PC-9 (cell line): ENCODE data around the gene FLT3. TPM values are rescaled to one million over a fixed set of nuclear protein-coding genes. Genes with fewer than 3 reads are reported as not detected.
"Not testable (repeated sequence)": the region's sequence is repeated elsewhere in the genome, so short reads cannot be mapped to it uniquely, and the experiment has no call there.

Experiments
- BruUV-seq: library from RNA; stranded (reverse); fragments of 400-500 nt; replicated peaks from 2 replicates; lab custom pipeline; 2021; lab: Mats Ljungman, UMichigan
- CTCF ChIA-PET: fragments of 300-600 bp; sonication (Branson Sonifier 250); formaldehyde crosslinking; loops from one replicate; lab custom pipeline; 2022; ENCODE audit warnings: antibody characterized with exemption; lab: Charles Lee
- POLR2A ChIA-PET: fragments of 300-600 bp; sonication (Branson Sonifier 250); formaldehyde crosslinking; loops from one replicate; lab custom pipeline; 2022; ENCODE audit warnings: antibody characterized with exemption; ENCODE audit not compliant: unreplicated experiment; lab: Charles Lee
- DNase-seq, 2 experiments: peaks; one replicate each; pipeline versions ENCODE4 v3.0.0 to v3.0.0-alpha.2; 2015 to 2022; ENCODE audit warnings: mixed read lengths in 1 of 2
- H2AFZ ChIP-seq: fragments of 200-600 bp; sonication (generic); 2 replicates; pipeline ENCODE4 v1.8.1; 2017; ENCODE audit warnings: antibody characterized with exemption
- H3F3A ChIP-seq: fragments of 200-600 bp; sonication (generic); 2 replicates; pipeline ENCODE4 v1.8.1; 2017; ENCODE audit warnings: antibody characterized with exemption, mild to moderate bottlenecking, low read depth; ENCODE audit not compliant: insufficient read depth
- H3K27ac ChIP-seq: fragments of 200-600 bp; sonication (generic); 2 replicates; pipeline ENCODE4 v1.6.1; 2016; ENCODE audit warnings: mixed run types
- H3K27me3 ChIP-seq: fragments of 200-600 bp; sonication (generic); 2 replicates; pipeline ENCODE4 v1.6.1; 2016; ENCODE audit warnings: low read depth, mixed run types; ENCODE audit not compliant: insufficient read depth
- H3K36me3 ChIP-seq: fragments of 200-600 bp; sonication (generic); 2 replicates; pipeline ENCODE4 v1.6.1; 2016; ENCODE audit warnings: low read depth, mixed run types
- H3K4me1 ChIP-seq: fragments of 200-600 bp; sonication (generic); replicated peaks from 2 replicates; pipeline ENCODE4 v1.6.1; 2016; ENCODE audit warnings: mixed run types; ENCODE audit not compliant: insufficient read depth
- H3K4me2 ChIP-seq: fragments of 200-600 bp; sonication (generic); 2 replicates; pipeline ENCODE4 v1.6.1; 2017; ENCODE audit warnings: mixed run types
- H3K4me3 ChIP-seq: fragments of 200-600 bp; sonication (generic); 2 replicates; pipeline ENCODE4 v1.6.1; 2016; ENCODE audit warnings: mixed run types
- H3K79me2 ChIP-seq: fragments of 200-600 bp; sonication (generic); 2 replicates; pipeline ENCODE4 v1.6.1; 2017; ENCODE audit warnings: low read depth, mixed run types
- H3K9me2 ChIP-seq: fragments of 200-600 bp; sonication (generic); 2 replicates; pipeline ENCODE4 v1.8.1; 2017; ENCODE audit warnings: mild to moderate bottlenecking; ENCODE audit not compliant: insufficient read depth
- H3K9me3 ChIP-seq: fragments of 200-600 bp; sonication (generic); 2 replicates; pipeline ENCODE4 v1.8.1; 2016; ENCODE audit warnings: low read depth; ENCODE audit not compliant: insufficient read depth
- H4K20me1 ChIP-seq: fragments of 200-600 bp; sonication (generic); 2 replicates; pipeline ENCODE4 v1.8.1; 2017; ENCODE audit not compliant: insufficient read depth
- CTCF ChIP-seq: fragments of 200-600 bp; sonication (generic); conservative IDR thresholded peaks from 2 replicates; pipeline ENCODE4 v1.6.1; 2017; ENCODE audit warnings: mixed run types, antibody characterized with exemption, mild to moderate bottlenecking, moderate library complexity
- EZH2 ChIP-seq: fragments of 200-600 bp; sonication (generic); IDR thresholded peaks from 2 replicates; pipeline ENCODE4 v1.8.0; 2017; ENCODE audit warnings: antibody characterized with exemption, low read depth
- intact Hi-C: fragments of 100-400 bp; cut with micrococcal nuclease; formaldehyde crosslinking; loops from one replicate; pipeline ENCODE4 v1.10.0; 2022; ENCODE audit not compliant: unreplicated experiment
- total RNA-seq: library from RNA; stranded (reverse); gene quantifications from 2 replicates; pipeline ENCODE4 v1.2.3, GENCODE V29; 2021

The FLT3 gene
- total RNA-seq, 1 experiment from 2014 or later, result not detected

- Histone ChIP-seq H3K4me1 (no peaks in the 10 kb centered on the region), H3F3A (no peaks in the 10 kb centered on the region), H3K36me3 (no peaks in the 10 kb centered on the region), H4K20me1 (no peaks in the 10 kb centered on the region), H3K9me2 (no peaks in the 10 kb centered on the region), H3K4me3 (no peak overlapping the region), H3K27me3 (peaks cover 32% of the 10 kb centered on the region), H3K4me2 (no peak overlapping the region), H3K9me3 (no peaks in the 10 kb centered on the region), H3K79me2 (no peaks in the 10 kb centered on the region), H2AFZ (no peak overlapping the region), H3K27ac (no peak overlapping the region)
- ChIA-PET CTCF (no interaction called here), POLR2A (no interaction called here)
- DNase-seq, result no peak
- no TSS peak for BruUV-seq
- no peak for TF ChIP-seq CTCF
- no peak for TF ChIP-seq EZH2
- intact Hi-C loops, result no loop called here
These were observed 63.0 kb downstream of the FLT3 start for GRCh38 chr13:28037399-28037798.

GRCh38 chr13:28035146-28035782 lies 65.1 kb downstream of the FLT3 start:
- H3K9me3 ChIP-seq, result no peaks in the 10 kb centered on the region
- H3K27me3 ChIP-seq, result peaks cover 24% of the 10 kb centered on the region
- DNase-seq, result no peak
- ChIA-PET POLR2A (no interaction called here), CTCF (no interaction called here)
- H3F3A ChIP-seq, result no peaks in the 10 kb centered on the region
- H3K79me2 ChIP-seq, result no peaks in the 10 kb centered on the region
- TF ChIP-seq CTCF (no peak), EZH2 (no peak)
- no peak overlapping the region for H2AFZ ChIP-seq
- H3K4me3 ChIP-seq, result no peak overlapping the region
- BruUV-seq, result no TSS peak
- no peaks in the 10 kb centered on the region for H4K20me1 ChIP-seq
- intact Hi-C loops, result no loop called here
- peak overlapping the region; percentile 10 for H3K4me2 ChIP-seq
- no peaks in the 10 kb centered on the region for H3K4me1 ChIP-seq
- H3K9me2 ChIP-seq, result no peaks in the 10 kb centered on the region
- no peak overlapping the region for H3K27ac ChIP-seq
- no peaks in the 10 kb centered on the region for H3K36me3 ChIP-seq

GRCh38 chr13:28033894-28034655 lies 66.3 kb downstream of the FLT3 start:
- intact Hi-C loops, result no loop called here
- POLR2A ChIA-PET, result no interaction called here
- H3K9me2 ChIP-seq, result no peaks in the 10 kb centered on the region
- TF ChIP-seq EZH2 (no peak), CTCF (no peak)
- BruUV-seq, result no TSS peak
- H3K4me2 ChIP-seq, result no peak overlapping the region
- no peaks in the 10 kb centered on the region for H3F3A ChIP-seq
- no peaks in the 10 kb centered on the region for H3K4me1 ChIP-seq
- no peak for DNase-seq
- H3K9me3 ChIP-seq, result no peaks in the 10 kb centered on the region
- H3K27me3 ChIP-seq, result peaks cover 27% of the 10 kb centered on the region
- H3K4me3 ChIP-seq, result no peak overlapping the region
- no peaks in the 10 kb centered on the region for H3K79me2 ChIP-seq
- no peaks in the 10 kb centered on the region for H3K36me3 ChIP-seq
- H4K20me1 ChIP-seq, result no peaks in the 10 kb centered on the region
- CTCF ChIA-PET, result no interaction called here
- no peak overlapping the region for H3K27ac ChIP-seq
- no peak overlapping the region for H2AFZ ChIP-seq

- POLR2A ChIA-PET, CTCF ChIA-PET, H2AFZ ChIP-seq, intact Hi-C loops, DNase-seq, BruUV-seq, H3K9me2 ChIP-seq, H3K27ac ChIP-seq, H3K9me3 ChIP-seq, H4K20me1 ChIP-seq, H3K4me3 ChIP-seq, H3K36me3 ChIP-seq, H3F3A ChIP-seq, H3K4me2 ChIP-seq, H3K79me2 ChIP-seq, H3K4me1 ChIP-seq: not testable (repeated sequence)
- peaks cover 31% of the 10 kb centered on the region for H3K27me3 ChIP-seq
These were observed 67.9 kb downstream of the FLT3 start for GRCh38 chr13:28032438-28032837.
